NCI-H2081 treated with DMSO at 0.1 percent for 48 hours (cell line): ENCODE results near the gene TAF1L.
"Not testable (repeated sequence)": the region's sequence is repeated elsewhere in the genome, so short reads cannot be mapped to it uniquely, and the experiment has no call there.

Experiments used
- DNase-seq: peaks from one replicate; lab custom pipeline; 2025; lab: John Stamatoyannopoulos, UW

Gene TAF1L, protein sequence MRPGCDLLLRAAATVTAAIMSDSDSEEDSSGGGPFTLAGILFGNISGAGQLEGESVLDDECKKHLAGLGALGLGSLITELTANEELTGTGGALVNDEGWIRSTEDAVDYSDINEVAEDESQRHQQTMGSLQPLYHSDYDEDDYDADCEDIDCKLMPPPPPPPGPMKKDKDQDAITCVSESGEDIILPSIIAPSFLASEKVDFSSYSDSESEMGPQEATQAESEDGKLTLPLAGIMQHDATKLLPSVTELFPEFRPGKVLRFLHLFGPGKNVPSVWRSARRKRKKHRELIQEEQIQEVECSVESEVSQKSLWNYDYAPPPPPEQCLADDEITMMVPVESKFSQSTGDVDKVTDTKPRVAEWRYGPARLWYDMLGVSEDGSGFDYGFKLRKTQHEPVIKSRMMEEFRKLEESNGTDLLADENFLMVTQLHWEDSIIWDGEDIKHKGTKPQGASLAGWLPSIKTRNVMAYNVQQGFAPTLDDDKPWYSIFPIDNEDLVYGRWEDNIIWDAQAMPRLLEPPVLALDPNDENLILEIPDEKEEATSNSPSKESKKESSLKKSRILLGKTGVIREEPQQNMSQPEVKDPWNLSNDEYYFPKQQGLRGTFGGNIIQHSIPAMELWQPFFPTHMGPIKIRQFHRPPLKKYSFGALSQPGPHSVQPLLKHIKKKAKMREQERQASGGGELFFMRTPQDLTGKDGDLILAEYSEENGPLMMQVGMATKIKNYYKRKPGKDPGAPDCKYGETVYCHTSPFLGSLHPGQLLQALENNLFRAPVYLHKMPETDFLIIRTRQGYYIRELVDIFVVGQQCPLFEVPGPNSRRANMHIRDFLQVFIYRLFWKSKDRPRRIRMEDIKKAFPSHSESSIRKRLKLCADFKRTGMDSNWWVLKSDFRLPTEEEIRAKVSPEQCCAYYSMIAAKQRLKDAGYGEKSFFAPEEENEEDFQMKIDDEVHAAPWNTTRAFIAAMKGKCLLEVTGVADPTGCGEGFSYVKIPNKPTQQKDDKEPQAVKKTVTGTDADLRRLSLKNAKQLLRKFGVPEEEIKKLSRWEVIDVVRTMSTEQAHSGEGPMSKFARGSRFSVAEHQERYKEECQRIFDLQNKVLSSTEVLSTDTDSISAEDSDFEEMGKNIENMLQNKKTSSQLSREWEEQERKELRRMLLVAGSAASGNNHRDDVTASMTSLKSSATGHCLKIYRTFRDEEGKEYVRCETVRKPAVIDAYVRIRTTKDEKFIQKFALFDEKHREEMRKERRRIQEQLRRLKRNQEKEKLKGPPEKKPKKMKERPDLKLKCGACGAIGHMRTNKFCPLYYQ (N-terminal part only)

GRCh38 chr9:32635362-32635761, at the start of gene TAF1L:
TAF1L (minus strand) TSS chr9:32635669; CDS start chr9:32635579, 90 bp downstream.
- no peak for DNase-seq

DNA sequence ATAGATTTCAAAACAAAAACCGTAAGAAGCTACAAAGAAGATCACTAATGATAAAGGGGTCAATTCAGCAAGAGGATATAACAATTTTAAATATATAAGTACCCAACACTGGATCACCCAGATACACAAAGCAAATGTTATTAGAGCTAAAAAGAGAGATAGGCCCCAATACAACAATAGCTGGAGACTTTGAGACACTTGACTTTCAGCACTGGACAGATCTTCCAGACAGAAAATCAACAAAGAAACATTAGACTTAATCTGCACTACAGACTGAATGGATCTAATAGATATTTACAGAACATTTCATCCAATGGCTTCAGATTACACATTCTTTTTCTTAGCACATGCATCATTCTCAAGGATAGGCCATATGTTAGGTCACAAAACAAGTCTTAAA, 46.3 kb upstream of the TAF1L start:
- DNase-seq, result no peak

DNA sequence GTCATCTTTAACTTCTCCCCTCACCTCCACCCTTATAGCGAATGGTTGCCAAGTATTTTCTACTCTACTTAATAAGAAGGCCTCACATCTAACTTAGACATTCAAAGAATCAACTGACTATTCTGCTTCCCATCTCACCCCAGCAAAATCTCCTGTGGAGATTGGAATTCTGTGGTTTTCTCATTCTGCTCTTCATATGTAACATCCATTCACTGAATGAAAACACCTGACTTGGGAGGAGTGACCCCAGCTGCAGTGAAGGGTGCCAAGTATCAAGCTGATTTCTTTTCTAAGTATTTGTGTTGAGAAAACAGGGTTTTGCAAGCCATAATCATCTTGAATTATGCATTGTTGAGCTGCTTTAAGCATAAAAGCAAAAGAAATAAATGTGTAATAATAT, 42.5 kb upstream of the TAF1L start:
- DNase-seq, result no peak

- DNase-seq, result no peak
Measured at GRCh38 chr9:32672469-32672868, 37.0 kb upstream of the TAF1L start.

- no peak for DNase-seq
Measured at GRCh38 chr9:32671333-32671732, 35.9 kb upstream of the TAF1L start.

DNA sequence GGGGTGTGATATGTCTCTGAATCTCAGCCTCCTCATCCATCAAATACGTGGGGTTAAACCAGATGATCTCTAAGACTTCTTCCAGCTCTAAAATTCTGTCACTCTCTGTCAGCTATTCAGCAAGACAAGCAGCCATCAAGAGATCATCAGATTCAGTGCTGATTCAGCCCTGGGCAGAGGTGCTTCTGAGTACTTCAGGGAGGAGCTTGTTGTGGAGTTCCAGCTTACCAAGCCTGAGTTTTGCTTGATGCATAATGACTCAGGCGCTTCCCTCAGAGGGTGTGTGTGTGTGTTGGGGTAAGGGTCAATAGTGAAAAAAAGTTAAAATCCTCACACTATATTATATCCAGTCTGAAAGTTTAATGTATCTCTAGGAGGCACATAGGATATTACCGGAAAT, 29.6 kb upstream of the TAF1L start:
- DNase-seq, result no peak

GRCh38 chr9:32663741-32664140, 28.3 kb upstream of the TAF1L start:
- DNase-seq, result no peak

GRCh38 chr9:32647671-32648070, 12.2 kb upstream of the TAF1L start:
- no peak for DNase-seq

- no peak for DNase-seq
Measured at GRCh38 chr9:32644698-32645097, 9.2 kb upstream of the TAF1L start.

DNA sequence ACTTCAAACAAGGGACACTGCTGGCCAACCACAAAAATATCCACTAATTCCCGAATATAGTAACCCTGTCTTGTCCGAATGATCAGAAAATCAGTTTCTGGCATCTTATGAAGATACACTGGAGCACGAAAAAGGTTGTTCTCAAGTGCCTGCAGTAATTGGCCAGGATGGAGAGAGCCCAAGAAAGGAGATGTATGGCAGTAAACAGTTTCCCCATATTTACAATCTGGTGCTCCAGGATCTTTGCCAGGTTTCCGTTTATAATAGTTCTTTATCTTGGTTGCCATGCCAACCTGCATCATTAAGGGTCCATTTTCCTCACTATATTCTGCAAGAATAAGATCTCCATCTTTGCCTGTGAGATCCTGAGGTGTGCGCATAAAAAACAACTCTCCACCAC, 2.3 kb downstream of the TAF1L start:
- DNase-seq, result not testable (repeated sequence)

DNA sequence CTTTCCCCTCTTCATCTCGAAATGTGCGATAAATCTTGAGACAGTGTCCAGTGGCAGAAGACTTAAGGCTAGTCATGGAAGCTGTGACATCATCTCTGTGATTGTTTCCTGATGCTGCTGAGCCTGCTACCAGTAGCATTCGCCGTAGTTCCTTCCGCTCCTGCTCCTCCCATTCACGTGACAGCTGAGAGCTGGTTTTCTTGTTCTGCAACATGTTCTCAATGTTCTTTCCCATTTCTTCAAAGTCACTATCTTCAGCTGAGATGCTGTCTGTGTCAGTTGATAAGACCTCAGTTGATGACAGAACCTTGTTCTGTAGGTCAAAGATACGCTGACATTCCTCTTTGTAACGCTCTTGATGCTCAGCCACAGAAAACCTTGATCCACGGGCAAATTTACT, 3.5 kb downstream of the TAF1L start:
- DNase-seq, result no peak

DNA sequence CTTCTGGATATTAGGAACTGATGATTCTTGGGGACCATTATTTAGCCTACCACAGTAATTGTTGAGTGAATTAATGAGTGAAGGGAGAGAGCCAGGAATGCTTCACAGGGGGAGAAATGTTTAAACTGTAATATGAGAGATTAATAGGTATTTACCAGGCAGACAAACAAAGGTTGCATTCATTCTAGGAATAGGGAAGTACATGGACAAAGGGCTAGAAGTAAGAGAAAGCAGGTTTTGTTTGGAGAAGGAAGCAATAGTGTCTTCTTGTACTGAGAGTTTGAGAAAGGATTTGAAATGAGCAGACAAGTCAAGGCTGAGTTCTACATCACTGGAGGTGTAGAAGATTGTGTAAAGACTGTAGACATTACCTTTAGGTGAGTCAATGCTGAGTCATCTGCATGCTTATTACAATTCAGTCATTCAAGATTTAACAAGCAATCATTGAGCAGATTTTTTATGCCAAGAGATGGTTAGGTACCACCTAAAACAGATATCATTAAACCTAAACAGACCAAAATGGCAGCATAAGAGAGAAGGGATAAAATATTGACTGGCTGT, 8.0 kb downstream of the TAF1L start:
- no peak for DNase-seq

DNA sequence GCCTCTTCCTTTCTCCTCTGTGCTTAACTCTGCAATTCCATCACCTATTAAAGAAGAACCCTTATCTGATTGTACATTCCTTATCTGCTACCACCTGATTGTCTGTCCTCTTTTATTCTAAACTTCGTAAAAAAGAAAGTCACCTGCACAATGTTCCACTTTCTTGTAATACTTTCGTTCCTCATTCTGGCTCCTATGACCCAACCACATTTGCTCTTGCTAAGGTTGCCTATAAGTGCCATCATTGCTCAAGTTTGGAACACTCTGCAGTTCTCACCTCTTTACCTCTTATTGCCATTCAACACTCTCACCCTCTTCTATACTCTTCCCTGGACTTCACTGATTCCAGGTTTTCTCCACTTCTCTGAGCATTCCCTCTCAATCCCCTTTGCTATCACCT, 10.1 kb downstream of the TAF1L start:
- DNase-seq, result no peak

- DNase-seq, result no peak
Measured at GRCh38 chr9:32622948-32623347, 12.5 kb downstream of the TAF1L start.

DNA sequence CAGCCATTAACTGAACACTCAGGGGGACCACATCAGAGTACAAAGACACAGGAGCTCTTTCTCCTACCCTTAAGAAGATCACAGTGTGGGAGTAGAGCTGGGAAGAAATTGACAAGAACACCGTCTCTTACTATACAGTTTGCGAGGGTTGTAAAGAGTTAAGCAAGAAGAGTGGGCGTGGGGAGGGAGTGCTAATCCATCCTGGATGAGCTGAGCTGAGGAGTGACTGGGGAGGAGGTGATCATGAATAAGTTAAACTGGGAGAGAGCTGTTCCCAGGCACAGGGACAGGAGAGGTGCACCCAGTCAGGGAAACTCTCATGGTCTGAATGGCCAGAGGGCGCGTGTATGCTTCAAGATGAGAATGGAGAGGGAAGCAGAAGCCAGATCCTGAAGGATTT, 17.2 kb downstream of the TAF1L start:
- no peak for DNase-seq

GRCh38 chr9:32606811-32607210, 28.7 kb downstream of the TAF1L start:
- no peak for DNase-seq

DNA sequence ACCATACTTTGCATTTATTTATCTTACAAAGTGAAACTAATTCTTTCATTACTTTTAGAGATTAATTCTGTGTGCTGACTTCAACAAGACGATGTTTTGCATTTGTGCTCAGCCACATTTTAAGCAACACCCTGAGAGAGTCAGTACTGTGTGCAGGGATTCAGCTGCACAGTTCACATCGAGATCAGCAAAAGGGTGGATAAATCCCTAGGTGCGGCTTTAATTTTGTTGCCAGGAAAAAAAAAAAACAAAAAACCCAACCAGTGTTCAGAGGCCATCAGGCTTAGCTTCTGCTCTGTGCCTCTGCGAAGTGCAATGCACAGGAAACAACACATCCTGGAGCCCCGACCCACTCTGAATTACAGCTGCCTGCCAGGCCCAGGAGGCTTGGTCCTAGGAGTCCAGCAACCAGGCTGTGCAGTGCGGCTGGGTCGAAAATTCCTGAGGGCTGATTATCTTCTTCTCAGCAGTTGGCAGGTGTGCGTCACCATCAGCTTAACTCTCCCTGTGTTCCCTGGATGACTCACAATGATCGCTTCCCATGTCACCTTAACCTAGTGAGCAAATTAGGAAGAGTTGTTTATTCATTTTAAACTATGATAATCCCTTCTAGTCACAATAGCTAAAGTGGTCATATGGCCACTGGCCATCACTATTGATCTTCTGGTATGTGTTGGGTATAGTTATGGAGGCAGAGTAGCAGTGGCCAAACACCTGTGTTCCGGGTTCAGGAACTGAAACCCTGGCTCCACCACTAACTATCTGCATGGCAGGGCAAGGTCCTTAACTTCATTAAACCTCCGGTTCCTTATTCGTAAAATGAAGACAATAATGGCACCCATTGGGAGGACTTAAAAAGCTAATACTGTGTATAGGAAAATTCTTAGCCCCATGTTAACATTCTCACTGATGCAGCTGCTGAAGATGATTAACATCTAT, 31.3 kb downstream of the TAF1L start:
- DNase-seq, result no peak

DNA sequence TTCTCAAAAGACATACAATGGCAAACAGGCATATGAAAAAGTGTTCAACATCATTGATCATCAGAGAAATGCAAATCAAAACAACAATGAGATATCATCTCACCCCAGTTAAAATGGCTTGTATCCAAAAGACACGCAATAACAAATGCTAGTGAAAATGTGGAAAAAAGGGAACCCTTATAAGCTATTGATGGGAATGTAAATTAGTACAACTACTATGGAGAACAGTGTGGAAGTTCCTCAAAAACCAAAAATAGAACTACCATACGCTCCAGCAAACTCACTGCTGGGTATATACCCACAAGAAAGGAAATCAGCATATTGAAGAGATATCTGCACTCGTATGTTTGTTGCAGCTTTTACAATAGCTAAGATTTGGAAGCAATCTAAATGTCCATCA, 36.4 kb downstream of the TAF1L start:
- DNase-seq, result not testable (repeated sequence)

GRCh38 chr9:32596936-32597335, 38.5 kb downstream of the TAF1L start:
- no peak for DNase-seq

DNA sequence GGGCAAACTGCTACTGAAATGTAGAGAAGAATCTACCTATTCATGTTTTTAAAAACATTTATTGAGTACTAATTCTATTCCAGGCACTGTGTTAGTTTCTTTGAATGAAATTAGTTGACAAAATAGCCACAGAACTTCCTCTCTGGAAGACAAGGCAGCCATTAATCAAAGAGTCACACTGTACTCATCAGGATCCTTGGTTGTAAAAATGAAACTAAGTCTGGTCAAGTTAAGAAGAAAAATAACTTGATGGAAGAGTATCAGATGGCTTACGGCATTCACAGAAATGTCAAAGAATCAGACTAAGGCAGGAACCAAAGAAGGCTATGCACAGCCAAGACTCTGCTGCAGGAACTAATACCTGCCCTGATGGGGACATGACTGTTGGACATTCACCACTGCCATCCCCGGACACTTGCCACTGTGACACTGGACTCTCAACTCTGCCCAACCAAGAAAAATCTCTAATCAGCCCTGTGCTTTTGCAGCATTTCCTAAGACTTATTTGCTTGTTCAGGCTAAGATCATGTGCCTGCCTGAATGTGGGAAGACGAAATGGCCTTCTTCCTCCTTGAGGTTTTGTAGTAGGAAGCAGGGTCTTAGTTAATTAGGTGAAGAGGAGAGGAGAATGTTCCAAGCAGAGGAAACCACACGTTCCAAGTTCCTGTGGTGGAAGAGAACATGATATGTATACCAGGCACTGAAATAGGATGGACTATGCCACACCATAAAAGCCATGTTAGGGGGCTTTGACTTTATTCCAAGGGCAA, 39.2 kb downstream of the TAF1L start:
- no peak for DNase-seq
